HL-60/S4 treated with retinoic acid at 250 ng/mL for 4 days and 3 days (cell line): ENCODE results near the gene DSEL.

Source experiments
- in situ Hi-C: fragments of 300-500 bp; cut with MboI; formaldehyde crosslinking; loops from 2 replicates; pipeline ENCODE4 v1.7.0; 2022; ENCODE audit warnings: low sequenced_read_pairs

DSEL gene

DNA sequence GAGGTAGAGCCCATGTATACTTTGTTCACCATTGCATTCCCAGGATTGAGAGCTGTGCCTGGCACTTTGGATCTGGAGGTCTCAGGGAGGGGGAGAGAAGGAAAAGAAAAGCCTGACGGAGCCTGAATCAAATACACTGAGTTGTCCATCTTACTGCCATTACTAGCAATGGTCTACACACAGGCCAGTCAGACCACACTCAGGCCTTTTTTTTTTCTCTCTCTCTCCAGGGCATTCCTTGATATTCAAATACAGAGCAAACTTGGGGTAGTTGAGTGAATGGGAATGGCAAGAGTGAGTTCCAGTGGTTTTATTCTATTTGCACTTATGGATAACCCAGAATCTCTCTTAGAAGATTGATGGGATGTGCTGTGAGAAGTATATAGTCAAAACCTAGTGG, 11.8 kb downstream of the DSEL start:
- in situ Hi-C loops = no loop called here

DNA sequence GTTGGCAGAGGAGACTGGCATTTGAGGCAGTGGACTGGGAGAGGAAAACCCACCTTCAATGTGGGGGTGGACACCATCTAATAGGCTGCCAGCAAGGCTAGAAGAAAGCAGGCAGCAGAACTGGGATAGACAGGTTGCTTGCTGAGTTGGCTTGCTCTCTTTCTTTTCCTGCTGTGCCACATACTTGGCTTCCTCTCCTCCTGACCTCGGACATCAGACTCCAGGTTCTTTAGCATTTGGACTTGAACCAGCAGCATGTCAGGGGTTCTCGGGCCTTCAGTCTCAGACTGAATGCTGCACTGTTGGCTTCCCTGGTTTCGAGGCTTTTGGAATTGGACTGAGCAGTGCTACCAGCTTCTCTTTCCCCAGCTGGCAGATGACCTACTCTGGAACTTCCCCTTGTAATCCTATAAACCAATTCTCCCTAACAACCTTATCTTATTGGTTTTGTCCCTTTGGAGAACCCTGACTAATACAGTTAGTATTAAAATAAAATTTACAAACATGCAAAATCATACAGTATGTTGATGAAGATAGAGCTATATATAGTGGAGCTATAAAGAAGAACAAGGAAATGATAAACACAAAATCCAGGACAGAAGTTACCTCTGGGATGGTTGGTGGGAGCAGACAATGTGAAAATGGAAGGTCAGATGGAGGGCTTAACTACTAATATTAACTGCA, 15.9 kb downstream of the DSEL start:
- in situ Hi-C loops = no loop called here

DNA sequence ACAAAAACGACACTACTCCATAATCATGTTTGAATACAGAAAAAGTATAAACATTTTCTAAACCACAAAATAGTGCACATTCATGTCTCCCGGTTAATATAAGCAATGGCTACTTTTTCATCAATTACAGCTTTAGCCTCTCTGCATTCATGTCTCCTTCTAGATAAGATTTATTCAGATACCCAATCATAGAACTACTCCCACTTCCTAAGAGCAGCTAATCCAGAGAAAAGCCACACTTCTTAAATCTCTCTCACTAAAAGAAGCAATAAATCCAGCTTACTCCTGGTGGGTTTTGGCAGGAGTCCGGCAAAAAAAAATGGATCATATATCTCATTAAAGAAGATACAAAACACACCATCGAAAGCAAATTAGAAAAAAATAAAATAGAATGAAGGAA, 20.1 kb downstream of the DSEL start:
- in situ Hi-C loops = no loop called here

DNA sequence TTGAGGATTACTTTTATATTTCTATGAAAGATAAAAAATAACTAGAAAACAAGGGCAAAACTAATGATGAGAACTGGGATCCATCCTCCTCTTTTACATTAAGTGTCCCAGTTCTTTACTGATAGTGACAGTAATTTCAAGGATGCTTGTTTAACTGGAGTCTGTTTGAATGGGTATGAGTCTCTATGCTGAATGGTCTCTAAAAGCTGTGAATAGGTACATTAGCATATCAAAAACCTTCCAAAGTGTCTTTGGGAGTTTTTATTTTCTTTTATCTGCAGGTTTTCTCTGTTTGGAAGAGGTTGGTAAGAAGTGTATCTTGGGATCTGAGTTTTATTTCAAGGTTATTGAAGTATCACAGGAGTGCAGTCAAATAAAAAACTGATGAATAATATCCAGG, 30.0 kb downstream of the DSEL start:
- in situ Hi-C loops = no loop called here

DNA sequence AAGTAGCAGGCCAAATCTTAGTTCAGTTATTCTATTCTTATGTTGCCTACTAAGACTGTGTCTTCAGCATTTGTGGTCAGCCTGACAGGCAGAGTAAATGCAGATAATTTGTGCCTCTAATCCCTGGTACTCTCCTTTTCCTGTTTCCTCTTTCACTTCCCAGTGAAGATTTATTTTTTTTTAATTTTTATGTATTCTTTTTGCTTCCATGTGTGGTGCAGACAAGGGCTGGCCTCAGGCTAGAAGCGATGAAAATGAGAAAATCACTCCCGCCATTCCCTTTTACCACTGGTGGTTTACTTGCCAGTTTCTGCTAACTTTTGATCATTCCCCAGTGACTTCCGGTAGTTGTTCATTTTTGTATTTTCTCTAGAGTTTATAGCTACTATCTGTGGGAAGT, 30.9 kb downstream of the DSEL start:
- in situ Hi-C loops = no loop called here

DNA sequence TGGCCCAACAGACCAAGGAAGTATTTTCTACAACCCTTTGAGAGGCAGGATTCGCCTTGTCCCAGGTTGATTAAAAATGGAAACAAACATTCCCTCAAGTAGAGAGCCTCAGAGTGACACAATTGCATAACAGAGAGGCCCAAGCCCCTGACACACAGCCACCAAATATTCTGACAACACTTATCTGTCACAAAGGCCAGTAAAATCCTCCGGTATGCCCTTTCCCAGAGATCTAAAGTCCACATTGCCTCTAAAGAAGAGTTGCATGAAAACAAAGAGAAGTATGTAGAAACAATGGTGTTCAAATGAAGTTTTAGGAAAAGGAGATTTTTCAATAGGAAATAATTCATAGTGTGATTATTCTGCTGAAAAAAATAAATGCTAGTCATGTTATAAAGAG, 32.1 kb downstream of the DSEL start:
- in situ Hi-C loops = no loop called here

DNA sequence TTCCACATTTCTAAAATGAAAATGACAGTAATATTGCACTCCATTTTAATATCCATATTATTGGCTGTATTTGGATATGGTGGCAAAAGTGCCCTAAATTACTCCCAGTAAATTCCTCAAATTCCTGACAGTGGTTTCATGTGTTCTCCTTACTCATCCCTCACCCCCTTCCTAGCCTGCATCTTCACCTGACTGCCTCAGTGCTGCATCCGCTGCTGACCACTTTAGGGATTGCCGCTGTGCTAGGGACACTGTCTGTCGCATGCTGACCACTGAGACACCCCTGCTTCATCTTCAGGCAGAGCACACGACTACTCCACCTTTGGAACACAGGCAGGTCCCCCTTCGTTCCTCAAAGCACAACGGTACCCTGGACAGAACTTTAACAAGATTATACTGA, 32.6 kb downstream of the DSEL start:
- in situ Hi-C loops = no loop called here

DNA sequence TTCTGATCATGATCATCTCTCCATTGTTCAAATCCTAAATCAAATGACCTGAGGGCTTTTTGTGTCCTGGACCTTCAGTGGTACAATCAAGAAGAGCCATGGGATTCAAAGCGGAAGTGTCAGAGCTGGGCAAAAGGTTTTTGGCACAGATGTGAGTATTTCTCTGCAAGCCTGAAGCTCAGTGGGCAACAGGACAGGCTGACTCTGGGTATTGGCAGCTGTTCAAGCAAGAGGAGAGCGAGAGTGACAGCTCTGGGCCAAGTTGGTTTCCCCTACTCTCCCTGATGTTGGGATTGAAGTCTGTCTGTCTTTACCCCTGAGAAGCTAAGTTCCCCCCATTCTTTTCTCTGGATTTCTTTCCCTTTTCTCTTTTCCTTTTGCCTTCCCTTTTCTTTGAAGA, 33.3 kb downstream of the DSEL start:
- in situ Hi-C loops = no loop called here

DNA sequence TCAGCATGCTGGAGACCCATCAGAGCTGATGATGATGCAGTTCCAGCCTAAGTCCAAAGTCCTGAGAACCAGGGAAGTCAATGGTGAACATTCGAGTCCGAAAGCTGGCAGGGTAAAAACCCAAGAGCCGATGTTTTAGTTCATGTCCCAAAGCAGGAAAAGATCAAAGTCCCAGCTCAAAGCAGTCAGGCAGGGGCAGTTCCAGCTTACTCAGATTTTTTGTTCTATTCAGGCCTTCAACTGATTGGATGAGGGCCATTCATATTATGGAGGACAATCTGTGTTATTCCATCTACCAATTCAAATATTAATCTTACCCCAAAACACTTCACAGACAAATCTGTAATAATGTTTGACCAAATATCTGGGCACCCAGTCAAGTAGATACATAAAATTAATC, 38.3 kb downstream of the DSEL start:
- in situ Hi-C loops = no loop called here

DNA sequence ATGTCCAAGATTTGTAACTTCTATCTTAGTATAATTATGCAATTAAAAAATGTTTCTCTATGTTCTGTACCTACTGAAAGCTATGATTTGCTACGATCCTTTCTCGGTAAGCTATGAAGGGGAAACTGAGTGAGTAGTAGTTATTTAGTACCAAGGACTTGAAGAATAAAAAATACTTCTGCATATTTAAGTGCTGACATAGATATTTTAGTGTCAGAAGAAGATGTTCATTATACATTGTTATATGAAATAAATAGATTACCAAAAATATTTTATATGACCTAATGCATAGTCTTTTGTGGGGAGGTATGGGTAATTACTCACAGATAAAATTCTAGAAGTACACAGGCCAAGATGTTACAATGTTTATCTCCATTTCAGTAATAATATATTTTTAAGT, 39.0 kb downstream of the DSEL start:
- in situ Hi-C loops = no loop called here

DNA sequence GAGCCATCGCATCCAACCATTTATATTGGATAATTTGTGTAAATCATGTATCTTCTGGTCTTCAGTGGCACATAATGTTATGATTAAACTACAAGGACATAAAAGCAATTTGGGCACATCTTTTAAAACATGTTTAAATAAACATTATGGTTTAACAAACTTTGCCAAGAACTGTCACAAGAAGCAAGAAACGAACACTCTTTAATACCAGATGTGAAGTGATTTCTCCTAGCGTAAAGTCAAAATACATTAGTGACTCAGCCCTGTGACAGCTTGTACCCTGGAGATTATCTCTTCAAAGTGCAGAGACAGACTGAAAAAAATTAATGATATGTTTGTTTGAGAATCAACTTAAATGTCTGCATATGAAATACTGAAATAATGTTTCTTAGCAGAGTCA, 39.9 kb downstream of the DSEL start:
- in situ Hi-C loops = no loop called here

DNA sequence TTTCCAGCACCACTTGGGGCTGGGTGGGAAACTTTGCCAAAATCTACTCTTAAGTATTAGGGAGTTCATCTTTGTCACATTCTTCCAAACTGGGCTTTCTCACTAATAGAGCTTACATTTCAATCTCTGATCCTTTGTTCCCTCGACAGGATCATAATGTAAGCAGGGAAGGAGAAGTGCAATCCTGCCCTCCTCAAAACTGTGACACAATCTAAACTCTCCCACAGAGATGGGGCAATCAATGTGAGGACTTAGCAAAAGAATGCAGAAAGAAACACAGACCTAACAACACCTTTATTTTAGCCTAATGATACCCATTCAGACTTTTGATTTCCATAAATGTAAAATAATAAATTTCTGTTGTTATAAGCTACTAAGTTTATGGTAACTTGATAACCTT, 40.8 kb downstream of the DSEL start:
- in situ Hi-C loops = no loop called here

DNA sequence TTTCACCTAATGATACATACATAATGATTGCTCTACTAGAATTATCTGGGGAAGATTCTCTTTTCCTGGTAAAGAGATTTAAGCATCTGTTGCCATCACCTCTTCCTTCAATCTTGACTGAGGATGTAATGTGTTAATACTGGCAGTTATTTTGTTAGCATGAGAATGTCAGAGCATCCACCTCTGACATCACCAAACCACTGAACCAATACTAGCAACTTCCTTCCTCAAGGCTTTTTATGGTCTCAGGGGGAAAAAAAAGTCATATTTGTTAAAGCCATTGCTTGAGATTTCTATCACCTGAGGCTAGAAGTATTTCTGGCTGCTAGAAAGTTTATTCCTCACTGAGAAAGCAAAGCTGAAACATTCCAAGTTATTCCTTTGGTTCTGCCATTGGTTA, 48.5 kb downstream of the DSEL start:
- in situ Hi-C loops = no loop called here

DNA sequence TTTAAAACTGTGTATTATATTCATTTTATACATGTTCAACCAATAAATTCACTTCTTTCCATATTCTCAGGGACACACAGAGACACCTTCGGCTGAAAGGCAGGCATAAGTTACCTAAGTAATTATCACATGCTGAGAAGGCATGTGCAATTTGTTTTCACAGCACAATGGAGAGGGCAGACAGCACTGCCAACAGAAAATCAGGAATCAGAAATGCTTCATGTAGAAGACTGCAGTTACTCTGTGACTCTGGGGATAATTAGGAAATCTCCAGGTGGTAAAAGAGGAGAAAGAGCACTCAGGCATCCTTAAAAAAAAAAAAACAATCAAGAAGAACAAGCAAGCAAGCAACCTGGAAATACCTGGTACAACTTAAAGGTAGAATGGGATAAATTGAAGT, 49.3 kb downstream of the DSEL start:
- in situ Hi-C loops = no loop called here

DNA sequence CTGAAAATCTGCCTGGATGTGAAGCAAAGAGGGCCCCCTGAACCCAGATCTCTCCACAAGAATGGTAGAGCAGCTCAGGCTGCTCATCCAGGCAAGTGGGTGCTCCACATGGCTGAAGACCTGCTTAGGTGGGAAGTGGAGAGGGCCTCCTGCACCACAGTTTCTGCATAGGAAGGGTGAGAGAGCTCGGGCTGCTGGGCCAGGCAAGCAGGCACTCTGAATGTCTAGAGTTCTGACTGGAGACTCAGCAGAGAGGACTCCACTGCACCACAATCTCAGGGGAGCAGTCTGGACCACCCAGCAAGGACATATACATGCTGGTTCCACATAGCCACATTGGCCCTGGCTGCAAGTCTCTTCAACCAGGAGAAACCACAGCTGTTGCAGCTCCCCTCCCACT, 52.0 kb downstream of the DSEL start:
- in situ Hi-C loops = no loop called here

DNA sequence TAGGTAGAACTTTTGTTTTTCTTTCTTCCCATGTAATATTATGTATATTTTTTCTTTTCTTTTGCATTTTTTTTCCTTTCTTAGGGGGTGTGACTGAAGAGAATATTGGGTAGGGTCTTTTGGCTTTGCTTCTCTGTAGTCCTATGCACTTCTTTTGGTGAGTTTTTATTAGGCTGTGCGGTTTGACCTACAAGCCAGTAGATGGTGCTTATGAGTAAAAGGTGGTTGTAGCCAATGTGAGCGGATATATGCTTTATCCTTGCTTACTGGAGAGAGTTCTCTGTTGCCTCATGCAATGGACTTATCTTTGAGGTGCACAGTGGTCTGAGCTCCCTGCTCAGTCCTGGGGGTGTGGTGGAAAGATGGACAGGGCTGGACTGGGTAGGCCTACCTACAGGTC, 52.7 kb downstream of the DSEL start:
- in situ Hi-C loops = no loop called here

DNA sequence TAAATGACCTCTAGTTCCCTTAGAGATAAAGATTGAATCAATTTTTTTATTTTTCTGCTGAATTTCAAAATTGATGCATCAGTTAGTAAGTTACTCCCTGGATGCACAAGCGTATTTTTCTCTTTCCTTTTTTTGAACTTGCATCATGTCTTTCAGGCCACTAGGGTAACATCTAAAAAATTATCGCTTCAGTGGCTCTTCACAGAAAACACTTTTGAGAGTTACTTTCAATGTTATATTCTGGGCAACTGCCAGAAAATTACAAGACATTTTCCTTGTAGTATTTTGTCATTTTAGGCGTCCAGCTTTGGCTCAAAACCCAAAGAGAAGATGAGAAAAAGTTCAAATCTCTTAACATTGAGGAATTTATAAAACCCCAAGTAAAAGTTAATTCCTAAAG, 59.8 kb downstream of the DSEL start:
- in situ Hi-C loops = no loop called here
